GM21381 (cell line): Measurements from ENCODE around the gene CCR9.
A peak's percentile ranks its signal among the peaks of the same experiment; 100 is the strongest.

ENCODE experiments used
- ATAC-seq: cut with Tn5 transposase; IDR thresholded peaks from one replicate; pipeline ENCODE4 v1.9.1; 2021; ENCODE audit warnings: mild to moderate bottlenecking, moderate library complexity; ENCODE audit not compliant: unreplicated experiment

CCR9 gene

GRCh38 chr3:45906681-45907407 lies 20.5 kb downstream of the CCR9 start:
- ATAC-seq = no peak

GRCh38 chr3:45907769-45908705 lies 21.7 kb downstream of the CCR9 start:
- no peak for ATAC-seq

DNA sequence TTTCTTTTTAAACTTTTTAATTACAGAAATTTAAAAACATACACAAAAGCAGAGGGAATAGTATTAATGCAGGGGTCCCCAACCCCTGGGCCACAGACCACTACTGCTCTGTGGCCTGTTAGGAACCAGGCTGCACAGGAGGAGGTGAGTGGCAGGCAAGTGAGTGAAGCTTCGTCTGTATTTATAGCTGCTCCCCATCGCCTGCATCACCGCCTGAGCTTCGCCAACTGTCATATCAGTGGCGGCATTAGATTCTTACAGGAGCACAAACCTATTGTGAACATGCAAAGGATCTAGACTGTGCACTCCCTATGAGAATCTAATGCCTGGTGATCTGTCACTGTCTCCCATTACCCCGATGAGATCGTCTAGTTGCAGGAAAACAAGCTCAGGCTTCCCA lies 22.4 kb downstream of the CCR9 start:
- no peak for ATAC-seq

DNA sequence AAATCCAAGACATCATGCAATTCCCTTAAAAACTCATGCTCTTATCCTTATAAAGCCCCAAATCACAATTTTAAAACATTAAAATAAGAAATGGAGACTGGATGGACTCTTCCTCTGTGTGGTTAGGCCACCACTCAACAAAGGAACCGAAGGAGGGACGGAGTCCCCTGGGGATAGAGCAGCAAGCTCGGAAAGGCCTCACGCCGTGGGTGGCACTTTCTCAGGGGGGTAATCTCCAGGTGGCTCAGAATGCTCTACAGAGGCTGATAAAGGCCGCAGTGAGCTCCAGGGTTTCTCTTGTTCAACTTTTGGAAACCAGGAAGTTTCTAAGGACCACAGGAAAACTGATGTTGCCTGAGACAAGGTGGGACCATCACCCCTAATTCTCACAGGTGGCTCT lies 23.2 kb downstream of the CCR9 start:
- no peak for ATAC-seq

DNA sequence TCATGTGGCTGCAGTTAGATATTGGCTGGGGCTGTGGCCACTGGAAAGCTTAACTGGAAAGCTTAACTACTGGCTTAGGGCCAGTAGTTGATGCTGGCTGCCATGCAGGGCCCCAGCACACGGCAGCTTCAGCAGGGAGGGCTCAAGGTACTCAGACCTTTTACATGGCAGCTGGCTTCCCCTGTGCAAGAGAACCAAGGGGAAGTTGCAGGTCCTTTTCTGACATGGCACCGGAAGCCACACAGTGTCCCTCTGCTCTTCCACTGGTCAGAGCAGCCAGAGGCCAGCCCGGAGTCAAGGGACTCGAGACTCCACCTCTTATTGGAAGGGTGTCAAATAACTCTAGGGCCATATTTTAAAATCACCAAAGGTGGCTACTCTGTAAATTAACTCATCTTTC lies 24.5 kb downstream of the CCR9 start:
- no peak for ATAC-seq

DNA sequence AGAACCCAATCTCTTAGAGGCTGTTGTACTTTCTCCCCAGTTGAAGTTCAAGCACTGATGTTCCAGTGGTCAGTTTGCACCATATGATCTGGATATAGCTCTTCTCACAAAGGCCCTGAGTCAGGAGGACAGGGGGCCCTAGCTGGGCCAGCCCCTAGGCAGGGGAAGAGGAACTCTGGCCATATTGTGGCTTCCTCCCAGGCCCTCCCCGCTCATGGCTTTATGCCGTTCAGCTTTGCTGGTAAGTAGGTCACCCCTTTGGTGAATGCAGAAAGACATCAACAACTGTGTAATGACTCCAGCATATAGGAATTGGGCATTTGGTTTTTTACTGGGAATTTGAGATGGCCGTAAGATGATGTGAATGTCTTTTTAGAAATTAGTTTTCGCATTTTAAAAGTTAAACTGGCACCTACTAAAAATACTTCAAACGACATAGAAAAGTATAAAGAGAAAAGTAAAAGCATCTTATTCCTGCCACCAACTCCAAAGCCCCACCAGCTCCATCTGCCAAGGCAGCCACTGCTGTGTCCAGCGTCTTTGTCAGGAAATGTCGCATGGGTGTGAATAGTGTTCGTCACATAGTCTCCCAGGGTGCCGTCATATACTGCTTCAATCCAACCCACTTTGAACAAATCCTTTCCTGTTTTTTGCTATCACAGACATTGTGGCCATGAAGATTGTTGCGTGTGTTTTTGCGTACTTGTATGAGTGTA lies 25.3 kb downstream of the CCR9 start:
- ATAC-seq = no peak

DNA sequence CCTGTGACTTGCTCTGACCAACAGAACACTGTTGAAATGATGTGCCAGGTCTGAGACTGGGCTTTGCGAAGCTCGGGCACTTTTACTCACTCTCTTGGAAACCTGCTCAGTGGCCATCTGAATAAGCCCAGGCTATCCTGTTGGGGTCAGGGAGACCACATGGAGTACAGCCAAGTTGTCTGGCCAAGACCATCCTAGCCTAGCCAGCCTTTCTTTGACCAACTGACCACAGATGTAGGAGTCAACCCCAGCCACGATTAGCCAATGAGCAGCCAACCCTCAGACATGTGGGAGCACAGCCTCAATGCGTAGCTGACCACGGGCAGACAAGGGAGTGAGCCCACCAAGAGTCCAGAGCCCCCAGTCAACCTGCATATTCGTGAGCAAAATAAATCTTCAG lies 26.1 kb downstream of the CCR9 start:
- no peak for ATAC-seq

- ATAC-seq = no peak
Observed at GRCh38 chr3:45914362-45915058, 28.2 kb downstream of the CCR9 start.

GRCh38 chr3:45915059-45915439 lies 28.7 kb downstream of the CCR9 start:
- no peak for ATAC-seq

- peak; percentile 86 for ATAC-seq
Observed at GRCh38 chr3:45915518-45916231, 29.3 kb downstream of the CCR9 start.

- no peak for ATAC-seq
Observed at GRCh38 chr3:45917146-45917898, 31.0 kb downstream of the CCR9 start.

GRCh38 chr3:45921158-45922038 lies 35.1 kb downstream of the CCR9 start:
- ATAC-seq = no peak

DNA sequence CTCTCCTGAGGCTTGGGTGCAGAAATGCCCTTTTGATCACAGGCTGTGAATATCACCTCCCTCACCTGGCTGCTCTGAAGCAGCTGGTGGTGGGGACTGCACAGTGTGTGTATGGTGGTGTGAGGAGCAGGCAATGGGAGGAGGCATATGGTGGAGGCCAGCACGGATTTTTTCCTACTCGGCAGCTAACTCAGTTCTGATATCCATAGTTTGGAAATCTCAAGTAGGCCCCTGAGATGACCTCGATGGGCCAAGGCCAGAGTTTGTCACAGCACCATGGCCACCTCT lies 35.6 kb downstream of the CCR9 start:
- no peak for ATAC-seq

GRCh38 chr3:45922950-45923590 lies 36.7 kb downstream of the CCR9 start:
- ATAC-seq = no peak

DNA sequence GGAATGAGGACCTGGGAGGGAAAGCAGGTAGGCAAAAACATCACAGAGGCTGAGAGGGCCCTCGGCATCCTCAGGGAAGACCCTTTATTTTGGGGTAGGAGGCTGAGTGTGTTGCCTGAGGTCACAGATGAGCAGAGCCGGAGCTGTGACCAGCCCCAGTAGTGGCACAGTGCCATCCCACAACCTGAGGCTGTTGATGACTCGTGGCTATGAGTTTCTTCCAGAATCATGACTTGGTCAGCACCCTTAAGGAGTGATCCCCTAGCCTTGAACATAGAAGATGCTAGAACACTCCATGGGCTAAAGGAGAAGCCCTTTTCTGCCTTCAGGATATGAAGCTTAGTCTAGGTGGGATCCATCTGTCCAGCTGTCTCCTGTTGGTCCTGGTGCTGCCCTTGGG lies 37.4 kb downstream of the CCR9 start:
- ATAC-seq = no peak

DNA sequence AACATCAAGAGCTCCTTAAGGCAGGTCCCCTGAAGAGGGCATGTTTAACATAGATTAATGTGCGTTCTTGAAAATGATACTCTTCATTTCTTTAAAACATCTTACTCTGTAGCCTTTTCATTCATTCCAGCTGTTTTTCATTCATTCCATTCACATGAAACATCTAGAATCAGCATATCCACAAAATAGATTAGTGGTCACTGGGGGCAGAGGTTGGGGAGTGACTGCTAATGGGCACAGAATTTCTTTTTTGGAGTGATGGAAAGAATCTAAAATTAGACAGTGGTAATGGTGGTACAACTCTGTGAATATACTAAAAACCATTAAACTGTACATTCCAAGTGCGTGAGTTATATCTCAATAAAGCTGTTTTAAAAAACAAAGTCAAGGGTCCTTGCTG lies 41.5 kb downstream of the CCR9 start:
- ATAC-seq = no peak

GRCh38 chr3:45929042-45929679 lies 42.8 kb downstream of the CCR9 start:
- no peak for ATAC-seq

GRCh38 chr3:45931496-45931895 lies 45.2 kb downstream of the CCR9 start:
- ATAC-seq = no peak
